Heart left ventricle (tissue), 13 donors: ENCODE measurements around the gene ACVRL1.

Source experiments
- POLR2A ChIP-seq, 2 donors: fragments of 450-650 bp; IDR thresholded peaks; one replicate each; pipeline ENCODE4 v1.6.1; 2017; ENCODE audit warnings: antibody characterized with exemption in 2 of 2, mild to moderate bottlenecking in 2 of 2, moderate library complexity in 2 of 2
- TF ChIP-seq, protein P1 (sequence below), 12 donors: fragments of 200-600 bp; sonication (generic) in 4 of 12; IDR thresholded peaks; one replicate each; pipeline versions ENCODE4 v1.5.0 to v1.8.0; 2018 to 2022; ENCODE audit warnings: antibody characterized with exemption in 12 of 12, mild to moderate bottlenecking in 5 of 12
- donor health status: ischemic (EF 13 %, LVEDD 7.1; RV severe dilation, severe dysfunction).
- donor health status: DM: no; HTN: yes; CAD: no.
- donor health status: DM: no; HTN: no; CAD: no.
- donor health status: ischemic (EF 25% LVEDD 6.9; RV normal size, moderate dysfunction).
- donor health status: ischemic (EF 25% LVEDD 5.7; RV mildly dilated, moderate dysfunction).
- donor health status: ischemic (EF 35%, LVEDD 5.7; RV mildly dilated, moderate dysfunction).
- donor health status: nonischemic (EF 11% LVEDD 7.7; RV severe dilation, severe dysfunction).
- donor health status: DM: yes; HTN: yes; CAD: no.
- donor health status: PGD.
- donor health status: ischemic (EF 29% LVEDD 5.4; RV normal size, mild dysfunction).
- donor health status: nonischemic (EF 23%, LVEDD 6.1; RV moderate dilation, normal function).

DNA sequence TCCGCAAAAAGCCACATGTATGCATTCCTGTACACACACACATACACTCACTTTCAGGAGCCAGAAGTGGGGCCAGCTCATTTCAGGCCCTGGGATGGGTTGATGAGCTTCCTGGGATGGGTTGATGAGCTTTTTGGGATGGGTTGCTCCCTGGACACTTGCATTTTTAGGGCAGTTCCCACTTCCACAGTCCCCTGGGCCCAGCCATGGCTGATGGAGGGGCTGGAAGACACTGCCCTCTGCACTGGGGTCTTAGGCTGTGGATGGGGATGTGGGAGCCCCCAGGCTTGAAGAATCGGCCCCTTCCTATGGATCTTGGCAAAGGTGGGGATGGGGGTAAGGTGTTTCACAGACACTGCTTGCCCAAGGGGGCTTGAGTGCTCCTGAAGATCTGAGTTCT, 12.7 kb downstream of the ACVRL1 start:
- TF ChIP-seq, protein P1, sequence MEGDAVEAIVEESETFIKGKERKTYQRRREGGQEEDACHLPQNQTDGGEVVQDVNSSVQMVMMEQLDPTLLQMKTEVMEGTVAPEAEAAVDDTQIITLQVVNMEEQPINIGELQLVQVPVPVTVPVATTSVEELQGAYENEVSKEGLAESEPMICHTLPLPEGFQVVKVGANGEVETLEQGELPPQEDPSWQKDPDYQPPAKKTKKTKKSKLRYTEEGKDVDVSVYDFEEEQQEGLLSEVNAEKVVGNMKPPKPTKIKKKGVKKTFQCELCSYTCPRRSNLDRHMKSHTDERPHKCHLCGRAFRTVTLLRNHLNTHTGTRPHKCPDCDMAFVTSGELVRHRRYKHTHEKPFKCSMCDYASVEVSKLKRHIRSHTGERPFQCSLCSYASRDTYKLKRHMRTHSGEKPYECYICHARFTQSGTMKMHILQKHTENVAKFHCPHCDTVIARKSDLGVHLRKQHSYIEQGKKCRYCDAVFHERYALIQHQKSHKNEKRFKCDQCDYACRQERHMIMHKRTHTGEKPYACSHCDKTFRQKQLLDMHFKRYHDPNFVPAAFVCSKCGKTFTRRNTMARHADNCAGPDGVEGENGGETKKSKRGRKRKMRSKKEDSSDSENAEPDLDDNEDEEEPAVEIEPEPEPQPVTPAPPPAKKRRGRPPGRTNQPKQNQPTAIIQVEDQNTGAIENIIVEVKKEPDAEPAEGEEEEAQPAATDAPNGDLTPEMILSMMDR (IDR thresholded peaks at IDR 0.05) = no peak
- no peak for TF ChIP-seq POLR2A (IDR thresholded peaks at IDR 0.05)
